ENCODE measurements around the gene COG5.

DNA sequence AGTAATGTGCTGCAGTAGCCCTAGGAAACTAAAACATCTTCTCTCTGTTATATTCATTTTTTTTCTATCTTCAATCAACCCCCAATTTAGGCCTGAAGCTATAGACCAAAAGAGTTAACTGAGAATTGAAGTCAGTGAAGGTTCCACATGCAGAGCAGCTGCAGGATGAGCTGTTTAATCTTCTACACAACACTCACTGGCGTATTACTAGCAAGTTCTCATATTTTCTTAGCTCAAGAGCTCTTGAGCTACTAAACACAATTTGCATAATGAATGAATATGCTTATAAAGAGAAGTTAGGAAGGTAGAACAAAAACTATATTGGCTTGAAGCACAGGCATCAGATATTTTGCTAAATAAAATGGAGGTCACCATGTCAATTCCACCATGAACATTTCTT lies 135.1 kb downstream of the COG5 start:
- TF ChIP-seq PHF8 (conservative IDR thresholded peaks at IDR 0.05; ENCODE audit: low read depth, low read length) = no peak
- no peak for TF ChIP-seq POLR2A (IDR thresholded peaks at IDR 0.05; ENCODE audit: control extremely low read depth in 1 of 2, low read depth in 2 of 2, low read length in 2 of 2)
- no peak for TF ChIP-seq POLR2AphosphoS5 (IDR thresholded peaks at IDR 0.05; ENCODE audit: low read depth, low read length)
- TF ChIP-seq CTCF (IDR thresholded peaks at IDR 0.05; ENCODE audit: control extremely low read depth in 1 of 3, insufficient read depth in 1 of 3, low read depth in 1 of 3, low read length in 3 of 3) = no peak
- TF ChIP-seq, protein P1, sequence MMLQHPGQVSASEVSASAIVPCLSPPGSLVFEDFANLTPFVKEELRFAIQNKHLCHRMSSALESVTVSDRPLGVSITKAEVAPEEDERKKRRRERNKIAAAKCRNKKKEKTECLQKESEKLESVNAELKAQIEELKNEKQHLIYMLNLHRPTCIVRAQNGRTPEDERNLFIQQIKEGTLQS (IDR thresholded peaks at IDR 0.05; ENCODE audit: insufficient read depth, low read depth, low read length) = no peak
- no peak for TF ChIP-seq EP300 (IDR thresholded peaks at IDR 0.05; ENCODE audit: borderline replicate concordance in 1 of 2, low read depth in 2 of 2, low read length in 2 of 2)
- TF ChIP-seq SP4 (IDR thresholded peaks at IDR 0.05; ENCODE audit: low read length) = no peak
- TF ChIP-seq EZH2 (IDR thresholded peaks at IDR 0.05; ENCODE audit: low read depth, low read length, severe bottlenecking) = no peak
- no peak for TF ChIP-seq RFX5 (IDR thresholded peaks at IDR 0.05; ENCODE audit: borderline replicate concordance, low read depth, low read length)
- no peak for TF ChIP-seq CHD1 (IDR thresholded peaks at IDR 0.05; ENCODE audit: low read depth, low read length)
- TF ChIP-seq RAD21 (IDR thresholded peaks at IDR 0.05 in 1 of 2, conservative IDR thresholded peaks at IDR 0.05 in 1 of 2; ENCODE audit: low read depth in 2 of 2, low read length in 2 of 2) = no peak
